A673 (cell line): Measurements from ENCODE around the gene RHEX. TPM values are rescaled to one million over a fixed set of nuclear protein-coding genes. Genes with fewer than 3 reads are reported as not detected.

Experiments
- BruUV-seq: library from RNA; stranded (reverse); fragments of 400-500 nt; replicated peaks from 2 replicates; lab custom pipeline; 2021; lab: Mats Ljungman, UMichigan
- CTCF ChIA-PET: fragments of 300-600 bp; sonication (Branson Sonifier 250); formaldehyde crosslinking; loops from one replicate; lab custom pipeline; 2022; ENCODE audit warnings: antibody characterized with exemption; lab: Charles Lee
- POLR2A ChIA-PET: fragments of 300-600 bp; sonication (Branson Sonifier 250); formaldehyde crosslinking; loops from one replicate; lab custom pipeline; 2022; ENCODE audit warnings: antibody characterized with exemption; ENCODE audit not compliant: low non-redundant PET; lab: Charles Lee
- DNase-seq: peaks from one replicate; pipeline ENCODE4 v3.0.0-alpha.2; 2015; ENCODE audit warnings: low spot score
- H3K27ac ChIP-seq: fragments of 200-600 bp; sonication (generic); 2 replicates; pipeline ENCODE4 v1.5.1; 2016; ENCODE audit warnings: mixed run types, low read depth, mild to moderate bottlenecking, mixed read lengths, antibody characterized with exemption, low read length; ENCODE audit not compliant: poor library complexity, severe bottlenecking
- H3K27me3 ChIP-seq: fragments of 200-600 bp; sonication (generic); replicated peaks from 2 replicates; pipeline ENCODE4 v1.6.1; 2017; ENCODE audit warnings: mixed run types, low read depth, mild to moderate bottlenecking, mixed read lengths, antibody characterized with exemption, low read length; ENCODE audit not compliant: insufficient read depth, poor library complexity
- H3K36me3 ChIP-seq: fragments of 200-600 bp; sonication (generic); 2 replicates; pipeline ENCODE4 v1.6.1; 2016; ENCODE audit warnings: mixed run types, mild to moderate bottlenecking, mixed read lengths, antibody characterized with exemption, low read length; ENCODE audit not compliant: insufficient read depth, poor library complexity, severe bottlenecking
- H3K4me1 ChIP-seq: fragments of 200-600 bp; sonication (generic); 2 replicates; pipeline ENCODE4 v1.6.1; 2017; ENCODE audit warnings: mixed run types, mild to moderate bottlenecking, mixed read lengths, antibody characterized with exemption, low read length; ENCODE audit not compliant: insufficient read depth, poor library complexity, severe bottlenecking
- H3K4me3 ChIP-seq: fragments of 200-600 bp; sonication (generic); 2 replicates; pipeline ENCODE4 v1.5.1; 2016; ENCODE audit warnings: low read depth, mixed run types, mild to moderate bottlenecking, mixed read lengths, low read length; ENCODE audit not compliant: poor library complexity, severe bottlenecking
- H3K9me3 ChIP-seq: fragments of 200-600 bp; sonication (generic); 2 replicates; pipeline ENCODE4 v1.6.1; 2016; ENCODE audit warnings: mixed run types, low read depth, mild to moderate bottlenecking, mixed read lengths, antibody characterized with exemption, low read length; ENCODE audit not compliant: poor library complexity, severe bottlenecking
- EZH2 ChIP-seq: fragments of 200-600 bp; sonication (generic); IDR thresholded peaks from 2 replicates; pipeline ENCODE4 v1.6.1; 2017; ENCODE audit warnings: borderline replicate concordance, low read depth, mild to moderate bottlenecking, mixed read lengths, antibody characterized with exemption, low read length; ENCODE audit not compliant: poor library complexity, severe bottlenecking
- intact Hi-C: fragments of 100-400 bp; cut with micrococcal nuclease; formaldehyde crosslinking; loops from one replicate; pipeline ENCODE4 v1.10.0; 2022; ENCODE audit not compliant: unreplicated experiment
- total RNA-seq: library from RNA; stranded (reverse); gene quantifications from 2 replicates; pipeline ENCODE4 v1.2.3, GENCODE V29; 2021
- TF ChIP-seq, protein P1 (sequence below): fragments of 300-800, 200-600 bp; sonication (generic); conservative IDR thresholded peaks from 2 replicates; pipeline ENCODE4 v1.5.1; 2017; ENCODE audit warnings: low read depth, mild to moderate bottlenecking, antibody characterized with exemption, low read length, moderate library complexity, mixed read lengths

RHEX gene
- total RNA-seq, 1 experiment from 2014 or later, result not detected

DNA sequence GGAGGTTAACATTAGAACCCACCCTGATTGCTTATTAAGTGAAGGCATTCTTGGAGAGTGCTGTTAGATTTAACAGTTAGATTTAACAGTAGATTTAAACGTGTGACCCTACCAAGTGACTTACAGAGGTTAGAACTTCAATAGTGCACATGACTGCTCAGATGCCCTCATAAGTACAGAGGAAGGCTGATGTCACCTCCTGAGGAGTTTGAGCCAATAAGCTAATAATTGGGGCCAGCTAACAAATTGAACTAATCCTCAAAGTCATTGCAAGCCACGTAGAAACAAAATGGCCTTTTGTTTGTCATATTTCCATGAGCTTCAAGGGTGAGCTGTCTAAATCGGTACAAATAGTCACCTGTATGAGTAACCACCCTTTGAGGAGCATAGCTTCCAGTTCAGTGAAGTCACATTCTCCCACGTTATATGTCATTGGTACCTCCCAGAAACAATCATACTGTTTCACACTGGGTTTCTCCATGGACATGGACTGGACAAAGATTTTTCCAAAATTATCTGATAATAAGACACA, 52.6 kb downstream of the RHEX start:
- ChIA-PET POLR2A (interaction anchor here (0.5 kb wide), 1 partner anchor 50 kb away, joined by 3 read pairs; no protein-coding TSS in a partner anchor), CTCF (interaction anchor here (1.0 to 2.7 kb wide), 3 partner anchors 11 to 447 kb away, joined by 3 to 47 read pairs (median 6); no protein-coding TSS in a partner anchor)

GRCh38 chr1:206106328-206107167, 53.6 kb downstream of the RHEX start:
- Histone ChIP-seq H3K27me3 (no peaks in the 10 kb centered on the region), H3K4me3 (no peak overlapping the region), H3K27ac (no peak overlapping the region), H3K9me3 (no peaks in the 10 kb centered on the region), H3K36me3 (no peaks in the 10 kb centered on the region), H3K4me1 (no peaks in the 10 kb centered on the region)
- TF ChIP-seq EZH2, result no peak
- TF ChIP-seq, protein P1, sequence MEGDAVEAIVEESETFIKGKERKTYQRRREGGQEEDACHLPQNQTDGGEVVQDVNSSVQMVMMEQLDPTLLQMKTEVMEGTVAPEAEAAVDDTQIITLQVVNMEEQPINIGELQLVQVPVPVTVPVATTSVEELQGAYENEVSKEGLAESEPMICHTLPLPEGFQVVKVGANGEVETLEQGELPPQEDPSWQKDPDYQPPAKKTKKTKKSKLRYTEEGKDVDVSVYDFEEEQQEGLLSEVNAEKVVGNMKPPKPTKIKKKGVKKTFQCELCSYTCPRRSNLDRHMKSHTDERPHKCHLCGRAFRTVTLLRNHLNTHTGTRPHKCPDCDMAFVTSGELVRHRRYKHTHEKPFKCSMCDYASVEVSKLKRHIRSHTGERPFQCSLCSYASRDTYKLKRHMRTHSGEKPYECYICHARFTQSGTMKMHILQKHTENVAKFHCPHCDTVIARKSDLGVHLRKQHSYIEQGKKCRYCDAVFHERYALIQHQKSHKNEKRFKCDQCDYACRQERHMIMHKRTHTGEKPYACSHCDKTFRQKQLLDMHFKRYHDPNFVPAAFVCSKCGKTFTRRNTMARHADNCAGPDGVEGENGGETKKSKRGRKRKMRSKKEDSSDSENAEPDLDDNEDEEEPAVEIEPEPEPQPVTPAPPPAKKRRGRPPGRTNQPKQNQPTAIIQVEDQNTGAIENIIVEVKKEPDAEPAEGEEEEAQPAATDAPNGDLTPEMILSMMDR, result peak; percentile 90
- DNase-seq, result peak; percentile 84
- no TSS peak for BruUV-seq
- POLR2A ChIA-PET, result no interaction called here
- intact Hi-C loops, result loop anchor here (1.0 to 5.0 kb wide), 4 partner anchors 76 to 314 kb away; no protein-coding TSS in a partner anchor
- CTCF ChIA-PET, result interaction anchor here (0.6 to 2.7 kb wide), 9 partner anchors 9 to 448 kb away, joined by 3 to 47 read pairs (median 5); no protein-coding TSS in a partner anchor

More for the DNA sequence above, 52.6 kb downstream of the RHEX start:
- no TSS peak for BruUV-seq
- Histone ChIP-seq H3K4me3 (no peak overlapping the region), H3K4me1 (no peaks in the 10 kb centered on the region), H3K27ac (no peak overlapping the region), H3K9me3 (no peaks in the 10 kb centered on the region), H3K36me3 (no peaks in the 10 kb centered on the region), H3K27me3 (no peaks in the 10 kb centered on the region)
- intact Hi-C loops, result loop anchor here (5.0 kb wide), 1 partner anchor 313 kb away; no protein-coding TSS in a partner anchor
- DNase-seq, result no peak
- TF ChIP-seq EZH2, result no peak
- TF ChIP-seq, protein P1, result no peak

GRCh38 chr1:206107168-206107544, 54.2 kb downstream of the RHEX start:
- Histone ChIP-seq H3K27ac (no peak overlapping the region), H3K9me3 (no peaks in the 10 kb centered on the region), H3K36me3 (no peaks in the 10 kb centered on the region), H3K27me3 (no peaks in the 10 kb centered on the region), H3K4me3 (no peak overlapping the region), H3K4me1 (no peaks in the 10 kb centered on the region)
- BruUV-seq, result no TSS peak
- intact Hi-C loops, result loop anchor here (1.0 to 5.0 kb wide), 3 partner anchors 76 to 315 kb away; no protein-coding TSS in a partner anchor
- DNase-seq, result no peak
- ChIA-PET CTCF (interaction anchor here (1.0 to 2.7 kb wide), 6 partner anchors 10 to 448 kb away, joined by 4 to 47 read pairs (median 8); no protein-coding TSS in a partner anchor), POLR2A (no interaction called here)
- no peak for TF ChIP-seq EZH2
- TF ChIP-seq, protein P1, result no peak
